CD4-positive, alpha-beta T cell treated with Interferon alpha-2 for 1 hour (primary cell): ENCODE results near the gene IBA57.

Experiments used
- DNase-seq, 2 donors: peaks; one replicate each; pipeline ENCODE4 v3.0.0-alpha.2; 2020 to 2022

Gene IBA57

DNA sequence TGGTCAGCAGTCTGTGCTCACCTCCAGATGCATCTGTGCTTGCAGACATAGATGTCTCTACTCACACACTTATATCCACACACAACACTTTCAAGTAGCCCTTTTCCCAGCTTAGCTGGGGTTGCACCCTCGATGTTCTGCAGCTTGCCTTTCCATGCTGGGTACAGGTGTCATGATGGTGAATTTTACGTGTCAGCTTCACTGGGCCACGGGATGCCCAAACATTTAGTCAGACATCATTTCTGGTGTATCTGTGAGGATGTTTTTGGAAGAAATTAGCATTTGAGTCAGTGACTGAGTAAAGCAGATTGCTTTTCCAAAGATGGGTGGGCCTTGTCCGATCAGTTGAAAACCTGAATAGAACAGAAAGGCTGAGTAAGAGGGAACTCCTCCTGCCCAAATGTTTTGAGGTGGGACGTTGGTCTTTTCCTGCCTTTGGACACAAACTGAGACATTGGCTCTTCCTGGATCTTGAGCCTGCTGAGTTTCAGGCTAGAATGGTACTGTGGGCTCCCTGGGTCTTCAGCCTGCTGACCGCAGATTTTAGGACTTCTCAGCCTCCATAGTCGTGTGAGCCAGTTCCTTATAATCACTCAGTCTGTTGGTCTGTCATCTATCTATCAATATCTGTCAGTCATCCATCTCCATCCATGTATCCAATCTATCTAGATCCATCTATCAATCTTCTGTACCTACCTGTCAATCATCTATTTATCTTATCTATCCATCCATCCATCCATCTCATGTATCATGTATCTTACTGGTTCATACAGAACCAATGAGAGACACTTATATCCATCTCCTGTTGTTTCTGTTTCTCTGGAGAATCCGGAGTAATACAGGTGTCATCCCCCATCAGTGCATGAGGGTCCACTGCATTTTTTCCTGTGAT is 29.6 kb downstream of the IBA57 start:
- no peak for DNase-seq

DNA sequence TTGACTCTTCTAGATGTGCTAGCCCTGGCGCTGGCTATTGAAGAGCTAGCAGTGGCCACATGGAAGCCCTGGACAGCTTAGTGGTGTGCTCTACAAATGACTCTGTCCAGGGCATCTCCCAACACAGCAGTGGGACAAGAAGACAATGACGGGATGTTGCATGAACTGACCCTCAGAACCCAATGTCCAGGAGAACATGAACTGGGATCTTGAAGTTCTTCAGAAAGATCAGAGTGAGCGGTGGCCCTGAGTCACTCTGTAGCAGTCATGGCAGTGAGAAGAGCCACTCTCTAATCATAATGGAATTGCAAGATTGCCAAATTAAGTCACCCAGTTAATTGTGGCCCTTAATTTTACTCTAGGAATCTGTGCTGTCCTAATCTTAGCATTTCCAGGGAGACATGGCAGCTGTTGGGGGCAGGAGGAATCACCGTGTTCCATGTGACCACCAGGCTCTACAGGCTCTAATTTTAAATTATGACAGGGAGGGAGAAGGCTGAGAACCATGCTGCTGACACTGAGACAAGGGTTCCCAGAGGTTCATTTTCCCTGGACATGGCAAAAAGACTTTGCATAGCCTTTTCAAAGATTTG is 32.0 kb downstream of the IBA57 start:
- no peak for DNase-seq

DNA sequence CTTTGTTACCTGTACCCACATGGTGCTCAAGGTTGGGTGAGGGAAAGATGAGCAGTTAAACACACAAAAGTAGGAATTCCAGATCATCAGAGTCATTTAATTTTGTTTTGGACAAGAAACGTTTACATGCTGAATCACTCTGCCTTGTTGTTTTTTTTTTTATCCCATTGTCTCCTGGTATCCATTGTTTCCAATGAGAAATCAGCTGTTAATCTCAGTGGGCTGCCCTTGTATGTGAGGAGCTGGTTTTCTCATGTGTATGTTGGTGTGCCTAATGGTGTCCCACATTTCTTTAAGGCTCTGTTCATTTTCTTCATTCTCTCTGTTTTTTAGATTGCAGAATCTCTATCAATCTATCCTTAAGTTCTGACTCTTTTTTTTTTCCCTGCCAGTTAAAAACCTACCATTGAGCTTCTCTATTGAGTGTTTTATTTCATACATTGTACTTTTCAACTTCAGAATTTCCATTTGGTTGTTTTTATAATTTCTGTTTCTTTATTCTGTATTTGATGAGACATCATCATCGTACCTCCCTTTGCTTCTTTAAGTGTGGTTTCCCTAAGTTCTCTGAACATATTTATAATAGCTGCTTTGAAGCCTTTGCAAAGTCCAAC is 33.5 kb downstream of the IBA57 start:
- no peak for DNase-seq

DNA sequence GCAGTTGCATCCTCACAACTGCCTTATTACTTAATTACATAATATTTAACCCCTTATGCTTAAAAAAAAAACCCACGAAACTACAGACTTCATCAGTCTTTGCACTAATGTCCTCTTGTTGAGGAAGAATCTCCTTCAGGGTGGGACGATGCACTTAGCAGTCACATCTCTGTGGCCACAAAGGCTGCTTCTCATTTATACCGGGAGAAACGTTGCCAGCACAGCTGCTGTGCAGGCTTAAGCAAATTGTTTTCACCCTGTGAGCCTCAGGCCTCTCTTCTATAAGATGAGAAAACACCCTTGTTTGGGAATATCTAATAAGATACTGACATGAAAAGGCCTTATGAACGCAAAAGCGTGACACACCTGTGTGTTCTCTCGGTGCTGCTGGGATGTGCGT is 39.4 kb downstream of the IBA57 start:
- DNase-seq: no peak

DNA sequence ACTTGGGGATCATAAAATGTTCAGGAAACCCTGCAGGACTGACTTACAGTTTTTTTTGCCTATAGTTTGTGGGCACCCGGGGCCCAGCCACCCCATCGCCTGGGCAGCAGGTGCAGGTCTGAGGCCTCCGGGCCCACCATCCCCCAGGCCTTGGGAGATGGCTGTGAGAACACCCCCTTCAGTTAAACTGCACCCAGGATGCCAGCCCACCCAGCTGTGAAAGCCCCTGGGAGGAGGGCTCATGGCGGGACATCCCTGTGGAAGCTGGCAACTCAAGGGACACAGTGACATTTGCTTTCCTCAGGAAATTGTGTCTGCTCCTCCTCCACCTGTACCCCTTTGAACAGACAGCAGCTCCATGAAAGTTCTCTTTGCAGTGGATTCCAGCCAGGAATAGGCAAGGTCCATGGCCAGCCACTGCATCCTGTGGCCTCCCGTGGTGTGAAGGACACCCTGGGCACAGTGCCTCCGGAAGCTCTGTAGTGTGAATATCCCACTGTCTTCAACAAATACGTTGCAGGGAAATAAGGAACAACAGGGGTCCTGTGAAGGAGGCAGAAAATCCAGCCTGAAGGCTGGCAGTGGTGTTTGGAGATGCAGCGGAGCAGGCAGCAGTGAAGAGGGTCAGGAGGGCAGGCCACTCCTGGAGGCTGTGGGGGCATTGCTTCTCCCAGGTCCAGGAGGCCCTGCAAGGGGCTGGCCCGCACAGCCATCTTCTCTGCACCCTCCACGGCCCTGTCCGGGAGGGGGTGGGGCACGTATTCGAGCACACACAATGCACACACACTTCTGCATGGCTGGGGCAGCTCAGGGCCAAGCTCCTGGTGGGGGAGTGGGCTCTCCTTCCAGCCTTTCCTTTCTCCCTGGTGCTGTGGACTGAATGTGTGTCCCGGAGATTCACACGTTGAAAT is 40.2 kb downstream of the IBA57 start:
- no peak for DNase-seq

DNA sequence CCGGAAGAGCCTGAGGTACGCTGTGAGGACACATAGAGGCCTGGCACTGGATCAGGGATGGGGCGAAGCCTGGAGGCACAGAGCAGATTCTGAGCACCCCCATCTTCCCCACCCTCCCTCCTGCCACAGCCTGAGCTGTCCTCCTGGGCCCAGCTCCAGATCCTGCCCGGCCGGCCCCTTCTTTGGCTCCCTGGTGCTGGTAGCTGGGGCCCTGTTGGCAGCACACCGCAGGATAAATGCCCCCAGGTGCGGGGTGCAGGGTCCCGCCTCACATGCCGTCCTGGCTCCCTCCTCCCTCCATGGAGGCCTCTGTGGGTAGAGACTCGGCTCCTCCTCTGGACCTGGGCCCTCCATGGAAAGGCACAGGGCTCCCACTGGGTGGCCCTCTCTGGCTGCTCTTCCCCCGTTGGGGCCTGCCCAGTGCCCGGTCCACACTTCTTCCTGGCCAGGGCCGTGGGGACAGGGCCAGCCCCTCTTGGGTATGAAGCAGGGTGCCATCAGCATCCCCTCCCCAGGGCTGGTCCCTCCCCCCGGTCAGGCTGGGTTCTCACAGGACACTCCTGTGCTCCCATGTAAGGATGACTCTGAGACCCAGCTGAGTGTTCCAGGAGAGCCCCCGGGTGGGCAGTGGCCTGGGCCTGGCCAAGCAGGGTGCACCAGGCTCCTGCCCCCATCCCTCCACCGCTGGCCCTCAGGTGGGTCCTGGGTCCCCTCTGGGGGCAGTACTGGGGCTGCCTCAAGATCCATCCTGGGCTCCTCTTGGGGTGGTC is 41.2 kb downstream of the IBA57 start:
- no peak for DNase-seq

DNA sequence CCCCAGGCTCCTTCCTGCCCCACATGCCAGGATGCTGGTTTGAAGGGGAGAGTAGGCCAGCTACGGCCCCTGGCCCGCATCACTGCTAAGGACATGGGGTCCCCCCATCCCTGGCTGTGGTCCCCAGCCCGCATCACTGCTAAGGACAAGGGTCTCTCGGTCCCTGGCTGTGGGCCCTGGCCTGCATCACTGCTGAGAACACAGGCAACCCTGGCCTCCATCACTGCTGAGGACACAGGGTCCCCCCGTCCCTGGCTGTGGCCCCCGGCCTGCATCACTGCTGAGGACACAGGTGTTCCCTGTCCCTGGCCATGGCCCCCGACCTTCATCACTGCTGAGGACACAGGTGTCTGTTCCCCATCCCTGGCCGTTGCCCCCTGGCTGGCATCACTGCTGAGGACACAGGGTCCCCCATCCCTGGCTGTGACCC is 41.8 kb downstream of the IBA57 start:
- no peak for DNase-seq

DNA sequence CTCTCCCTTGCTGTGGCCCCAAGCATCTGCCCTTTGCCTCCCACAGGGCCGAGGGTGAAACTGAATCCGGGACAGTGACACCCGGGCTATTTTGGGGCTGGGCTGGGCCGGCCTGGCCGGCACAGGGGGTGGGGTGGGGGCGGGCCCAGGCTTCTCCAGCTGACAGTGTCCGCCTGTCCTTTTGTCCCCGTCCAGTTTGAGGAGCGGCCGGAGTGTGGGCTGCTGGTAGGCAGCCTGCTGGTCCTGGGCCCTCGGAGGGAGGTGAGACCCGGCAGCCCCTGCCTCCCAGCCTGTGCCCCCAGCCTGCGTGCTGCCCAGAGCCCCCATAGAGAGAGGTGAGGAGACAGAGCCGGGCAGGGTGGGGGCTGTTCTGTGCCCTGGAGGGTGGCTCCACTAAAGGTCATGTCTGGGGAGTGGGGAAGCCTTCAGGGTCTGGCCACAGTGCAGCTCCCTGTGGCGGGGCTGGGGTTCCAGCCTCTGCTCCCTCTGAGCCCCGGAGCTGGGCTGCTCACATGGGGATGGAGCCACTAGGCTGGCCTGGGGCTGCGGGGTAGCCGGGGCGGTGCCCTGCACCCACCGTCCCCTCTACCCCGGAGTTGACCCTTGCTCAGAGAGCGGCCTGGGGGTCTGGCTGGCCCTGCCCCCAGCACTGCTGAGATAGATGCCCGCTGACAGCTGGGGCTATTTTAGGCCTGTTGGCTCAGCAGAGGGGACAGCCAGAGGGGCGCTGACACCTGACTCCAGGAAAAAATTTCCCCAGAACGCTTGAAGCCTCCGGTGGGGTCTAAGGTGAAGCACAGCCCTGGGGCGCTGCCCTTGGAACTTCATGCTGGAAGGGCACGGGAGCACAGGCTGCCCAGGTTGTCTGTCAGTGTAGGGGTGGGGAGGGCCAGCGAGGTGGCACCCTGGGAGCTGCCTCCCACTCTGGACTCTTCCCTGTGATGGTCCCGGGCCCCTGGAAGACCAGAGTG is 42.5 kb downstream of the IBA57 start, which contains the start of gene OBSCN:
Gene OBSCN, plus strand, starts transcription at position 194 of the 971 bp plus-strand sequence. CDS start 3,740 bp downstream, outside the sequence.
- DNase-seq: no peak

DNA sequence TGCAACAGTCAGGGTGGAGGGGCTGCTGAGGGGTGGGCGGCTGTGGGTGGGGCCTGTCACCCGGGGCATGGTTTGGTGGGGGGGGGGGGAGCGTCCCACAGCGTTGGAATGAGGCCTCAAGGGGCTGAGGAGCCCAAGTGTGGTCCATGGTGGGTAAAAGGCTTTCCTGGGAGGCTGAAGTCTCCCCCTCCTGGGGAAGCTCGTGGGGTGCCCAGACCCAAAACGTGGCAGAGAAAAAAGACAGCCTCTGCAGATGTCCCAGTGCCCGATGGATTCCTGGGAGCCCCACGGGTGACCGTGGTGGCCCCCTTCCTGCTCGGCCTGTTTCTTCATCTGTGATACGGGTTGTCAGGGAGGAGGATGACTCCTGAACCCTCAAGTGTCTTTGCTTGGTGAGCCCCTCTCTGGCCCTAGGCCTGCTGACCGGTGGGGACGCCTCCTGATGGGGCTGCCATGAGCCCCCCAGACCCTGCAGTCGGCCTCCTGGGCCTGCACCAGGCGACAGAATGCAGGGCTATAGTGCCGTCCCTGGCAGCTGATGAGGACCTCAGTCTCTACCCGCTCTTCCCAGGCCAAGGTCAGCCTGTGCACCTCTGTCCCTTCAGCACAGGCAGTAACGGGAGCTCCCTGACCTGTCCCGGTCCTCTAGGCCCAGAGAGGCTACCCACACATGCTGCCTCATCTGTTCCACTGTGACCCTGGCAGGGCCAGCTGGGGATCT is 43.4 kb downstream of the IBA57 start:
- DNase-seq: no peak

DNA sequence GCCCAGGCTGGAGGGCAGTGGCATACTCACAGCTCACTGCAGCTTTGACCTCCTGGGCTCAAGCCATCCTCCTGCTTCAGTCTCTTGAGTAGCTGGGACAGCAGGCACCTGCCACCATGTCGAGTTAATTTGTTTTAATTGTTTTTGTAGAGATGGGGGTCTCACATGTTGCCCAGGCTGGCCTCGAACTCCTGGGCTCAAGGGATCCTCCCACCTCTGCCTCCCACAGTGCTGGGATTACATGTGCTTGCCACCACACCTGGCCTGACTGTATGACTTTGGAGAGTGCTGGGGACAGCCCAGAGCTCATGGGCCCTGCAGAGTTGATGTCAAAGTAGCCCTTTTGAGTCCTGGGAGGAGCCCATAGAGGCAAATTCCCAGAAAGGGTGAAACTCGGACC is 44.1 kb downstream of the IBA57 start:
- no peak for DNase-seq

DNA sequence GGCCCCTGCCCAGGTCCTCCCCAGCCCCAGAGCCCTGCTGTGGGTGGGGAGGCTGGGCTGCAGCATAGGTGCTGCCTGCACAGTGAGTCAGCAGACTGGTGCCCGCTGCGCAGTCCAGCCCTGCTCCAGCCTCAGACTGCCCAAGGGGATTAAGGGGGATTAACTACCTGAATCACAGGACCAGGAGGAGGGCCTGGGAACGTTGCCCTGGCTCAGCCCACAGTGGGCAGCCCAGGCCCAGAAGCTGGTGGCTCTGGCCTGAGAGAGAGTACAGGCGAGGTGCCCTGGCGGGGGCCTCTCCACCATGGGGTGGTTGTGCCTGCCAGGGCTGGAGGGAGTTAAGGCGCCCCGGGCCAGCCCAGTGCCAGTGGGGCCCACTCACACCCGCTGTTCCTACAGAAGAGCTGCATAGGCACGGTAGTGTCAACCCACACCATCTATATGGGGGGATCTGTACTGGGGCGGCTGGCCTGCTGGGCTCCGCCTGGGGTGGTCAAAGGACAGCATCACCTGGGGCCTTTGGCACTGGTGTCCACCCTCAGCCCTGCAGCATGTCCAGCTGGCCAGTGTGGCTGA is 44.6 kb downstream of the IBA57 start:
- no peak for DNase-seq

DNA sequence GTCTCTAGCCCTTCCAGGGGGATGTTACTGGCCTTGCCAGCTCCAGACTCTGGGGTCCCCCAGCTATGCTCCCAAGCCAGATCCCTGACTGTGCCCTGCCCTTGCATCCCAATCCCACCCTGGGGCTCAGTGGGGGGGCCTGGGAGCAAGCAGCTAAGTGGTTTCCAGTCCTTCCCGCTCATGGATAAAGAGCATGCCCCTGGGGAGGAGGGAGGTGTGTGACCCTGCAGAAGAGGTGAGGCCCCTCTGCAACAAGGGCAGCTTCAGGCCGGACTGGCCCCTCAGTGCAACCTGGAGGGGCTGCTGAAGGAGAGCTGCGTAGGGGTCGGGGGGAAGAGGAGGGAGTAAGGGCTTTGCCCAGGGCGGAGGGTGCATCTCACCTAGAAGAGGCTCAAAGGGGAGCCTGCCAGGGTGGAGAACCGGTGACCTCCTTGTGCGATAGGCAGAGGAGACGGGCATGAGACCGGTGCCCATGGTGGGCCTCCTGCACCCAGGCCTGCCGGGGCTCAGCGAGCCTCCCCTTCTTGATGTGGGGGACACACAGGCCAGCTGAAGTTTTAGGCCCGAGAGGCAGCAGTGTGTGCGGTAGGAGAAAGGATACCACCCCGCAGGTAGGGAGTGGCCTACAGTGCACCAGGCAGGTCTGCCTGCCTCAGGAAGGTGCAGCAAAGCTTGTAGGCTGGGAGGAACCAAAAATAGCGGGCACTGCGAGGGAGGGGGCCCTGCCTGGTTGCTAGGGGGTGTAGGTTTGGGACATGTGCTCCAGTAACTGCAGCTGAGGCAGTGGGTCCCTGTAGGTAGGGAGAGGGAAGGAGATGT is 45.3 kb downstream of the IBA57 start:
- no peak for DNase-seq

DNA sequence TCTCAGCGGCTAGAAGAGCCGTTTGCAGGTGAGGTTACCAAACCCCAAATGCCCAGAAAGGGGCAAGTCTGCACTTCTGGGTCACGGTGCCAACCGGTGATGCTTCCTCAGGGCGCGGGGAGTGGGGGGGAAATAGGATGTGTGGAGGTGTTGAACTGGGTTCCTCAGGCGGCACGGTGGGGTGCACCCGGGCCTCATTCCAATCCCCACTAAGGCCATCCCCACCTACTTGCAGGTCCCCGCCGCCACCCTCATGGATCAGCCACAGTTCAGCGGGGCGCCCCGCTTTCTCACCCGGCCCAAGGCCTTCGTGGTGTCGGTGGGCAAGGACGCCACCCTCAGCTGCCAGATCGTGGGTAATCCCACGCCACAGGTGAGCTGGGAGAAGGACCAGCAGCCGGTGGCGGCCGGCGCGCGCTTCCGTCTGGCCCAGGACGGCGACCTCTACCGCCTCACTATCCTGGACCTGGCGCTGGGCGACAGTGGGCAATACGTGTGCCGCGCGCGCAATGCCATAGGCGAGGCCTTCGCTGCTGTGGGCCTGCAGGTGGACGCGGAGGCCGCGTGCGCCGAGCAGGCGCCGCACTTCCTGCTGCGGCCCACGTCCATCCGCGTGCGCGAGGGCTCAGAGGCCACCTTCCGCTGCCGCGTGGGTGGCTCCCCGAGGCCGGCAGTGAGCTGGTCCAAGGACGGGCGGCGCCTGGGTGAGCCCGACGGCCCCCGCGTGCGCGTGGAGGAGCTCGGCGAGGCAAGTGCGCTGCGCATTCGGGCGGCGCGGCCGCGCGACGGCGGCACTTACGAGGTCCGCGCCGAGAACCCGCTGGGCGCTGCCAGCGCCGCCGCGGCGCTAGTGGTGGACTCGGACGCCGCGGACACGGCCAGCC is 46.2 kb downstream of the IBA57 start:
- no peak for DNase-seq

DNA sequence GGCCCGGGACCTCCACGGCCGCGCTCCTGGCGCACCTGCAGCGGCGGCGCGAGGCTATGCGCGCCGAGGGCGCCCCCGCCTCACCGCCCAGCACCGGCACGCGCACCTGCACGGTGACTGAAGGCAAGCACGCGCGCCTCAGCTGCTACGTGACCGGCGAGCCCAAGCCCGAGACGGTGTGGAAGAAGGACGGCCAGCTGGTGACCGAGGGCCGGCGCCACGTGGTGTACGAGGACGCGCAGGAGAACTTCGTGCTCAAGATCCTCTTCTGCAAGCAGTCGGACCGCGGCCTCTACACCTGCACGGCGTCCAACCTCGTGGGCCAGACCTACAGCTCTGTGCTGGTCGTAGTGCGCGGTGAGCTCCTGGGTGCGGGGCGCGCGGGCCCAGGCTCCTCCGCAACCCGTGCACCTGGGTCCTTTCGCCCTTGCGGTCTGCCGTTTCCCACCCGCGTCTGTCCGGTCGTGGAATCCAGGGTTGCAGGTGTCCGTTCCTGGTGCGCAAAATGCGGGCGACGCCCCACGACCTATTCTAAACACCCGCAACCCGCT is 46.9 kb downstream of the IBA57 start:
- no peak for DNase-seq

DNA sequence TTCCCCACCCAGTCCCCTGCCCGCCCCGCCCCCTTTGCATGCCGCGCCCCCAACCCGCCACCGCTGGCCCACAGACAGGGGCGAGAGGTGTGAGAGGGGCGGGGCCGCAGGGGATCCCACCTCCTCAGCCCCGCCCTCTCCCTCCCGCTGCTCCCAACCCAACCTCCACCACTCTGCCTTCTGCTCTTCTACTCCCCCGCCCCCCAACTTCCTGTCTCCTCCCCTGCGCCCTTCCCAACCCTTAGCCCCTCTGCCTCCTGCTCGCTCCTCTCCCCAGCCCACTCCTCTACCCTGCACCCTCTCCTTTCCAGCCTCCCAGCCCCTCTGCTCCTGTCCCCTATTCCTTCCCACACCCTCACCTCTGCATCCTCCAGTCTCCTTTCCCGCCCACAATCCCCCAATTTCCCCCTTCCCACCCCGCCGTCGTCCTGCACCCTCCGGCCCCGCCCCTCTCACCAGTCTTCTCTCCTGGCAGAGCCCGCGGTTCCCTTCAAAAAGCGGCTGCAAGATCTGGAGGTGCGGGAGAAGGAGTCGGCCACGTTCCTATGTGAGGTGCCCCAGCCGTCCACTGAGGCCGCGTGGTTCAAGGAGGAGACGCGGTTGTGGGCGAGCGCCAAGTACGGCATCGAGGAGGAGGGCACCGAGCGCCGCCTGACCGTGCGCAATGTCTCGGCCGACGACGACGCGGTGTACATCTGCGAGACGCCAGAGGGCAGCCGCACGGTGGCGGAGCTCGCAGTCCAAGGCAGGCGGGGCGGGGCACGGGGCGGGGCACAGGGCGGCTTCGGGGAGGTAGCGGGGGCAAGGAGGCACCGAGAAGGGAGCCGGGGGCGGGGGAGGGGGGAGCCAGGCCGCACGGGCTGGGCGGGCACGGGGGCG is 47.6 kb downstream of the IBA57 start:
- peak; percentile 89 to 93 for DNase-seq
